ENCODE results near the gene BTBD18.

BTBD18 gene

GRCh38 chr11:57775491-57775890 lies 23.9 kb upstream of the BTBD18 start:
- DNase-seq: no peak

- no peak for DNase-seq
Observed at GRCh38 chr11:57773026-57773598, 21.5 kb upstream of the BTBD18 start.

DNA sequence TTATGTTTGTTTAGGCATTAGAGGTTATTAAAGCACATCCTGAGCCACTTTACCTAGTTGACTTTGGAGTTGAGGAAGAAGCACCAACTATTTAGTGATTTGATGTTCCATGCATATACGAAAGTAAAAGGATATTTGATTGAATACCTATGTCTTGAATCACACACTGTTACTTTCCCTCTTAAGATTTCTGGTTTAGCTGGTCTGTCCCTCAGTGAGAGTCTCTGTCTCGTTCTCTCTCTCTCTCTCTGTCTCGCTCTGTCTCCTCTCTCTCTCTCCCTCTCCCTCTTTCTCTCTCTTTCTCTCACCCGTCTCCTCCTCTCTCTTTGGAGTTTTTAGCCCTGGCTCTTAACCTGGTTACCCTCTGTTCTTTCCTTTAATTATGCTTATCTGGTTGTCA lies 20.9 kb upstream of the BTBD18 start:
- DNase-seq: no peak

DNA sequence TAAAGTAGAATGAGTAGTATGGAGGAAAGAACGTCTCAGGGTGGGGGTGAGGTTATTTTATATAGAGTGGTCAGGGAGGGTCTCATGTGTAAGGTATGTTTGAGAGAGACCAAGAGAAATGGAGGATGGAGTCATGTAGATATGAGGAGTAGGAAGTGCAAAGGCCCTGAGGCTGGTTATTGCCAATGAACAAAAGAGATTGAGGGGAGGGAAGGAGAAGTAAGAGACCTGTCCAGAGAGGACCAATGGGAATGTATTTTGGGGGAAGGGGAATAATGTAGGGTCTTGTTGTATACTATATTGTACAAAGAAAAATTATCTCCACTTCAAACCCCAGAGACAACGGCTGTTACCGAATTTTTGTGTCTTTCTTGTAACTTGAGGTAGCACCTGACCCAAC lies 19.7 kb upstream of the BTBD18 start:
- DNase-seq: no peak

- no peak for DNase-seq
Observed at GRCh38 chr11:57770793-57771192, 19.2 kb upstream of the BTBD18 start.

DNA sequence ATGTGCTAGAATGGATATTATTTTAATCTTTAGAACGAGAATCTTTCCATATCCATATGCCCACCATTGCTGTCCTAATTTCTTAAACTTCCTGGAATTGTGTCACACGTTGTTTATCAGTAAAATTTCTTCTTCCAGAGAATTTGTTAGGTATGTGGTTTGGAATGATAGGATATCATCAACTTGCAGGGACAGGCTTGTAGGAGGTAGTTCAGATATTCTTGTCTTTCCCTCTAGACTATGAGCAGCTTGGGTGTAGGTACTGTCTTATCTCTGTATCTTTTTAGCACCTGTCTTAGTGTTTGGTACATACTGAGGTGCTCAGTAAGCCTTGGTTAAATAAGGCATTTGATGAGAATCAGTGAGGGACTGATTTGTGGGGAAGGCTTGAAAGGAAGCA lies 13.4 kb upstream of the BTBD18 start:
- DNase-seq: no peak

DNA sequence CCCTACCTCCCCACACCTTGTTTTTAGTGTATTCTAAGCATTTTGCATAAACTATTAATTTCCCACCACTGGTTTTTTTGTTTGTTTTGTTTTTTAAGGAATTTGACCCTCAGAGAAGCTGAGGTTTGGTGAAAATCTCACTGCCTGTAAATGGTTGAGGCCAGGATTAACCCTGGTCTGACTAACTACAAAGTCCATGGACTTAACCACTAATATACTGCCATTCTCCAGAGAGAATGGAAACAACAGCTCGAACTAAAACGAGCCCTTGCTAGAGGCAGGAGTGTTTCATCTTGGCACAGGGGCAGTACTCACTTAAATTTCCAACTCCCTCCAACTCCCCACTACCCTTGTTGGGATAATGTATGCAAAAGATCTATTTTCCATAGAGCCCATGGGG lies 12.9 kb upstream of the BTBD18 start:
- DNase-seq: no peak

DNA sequence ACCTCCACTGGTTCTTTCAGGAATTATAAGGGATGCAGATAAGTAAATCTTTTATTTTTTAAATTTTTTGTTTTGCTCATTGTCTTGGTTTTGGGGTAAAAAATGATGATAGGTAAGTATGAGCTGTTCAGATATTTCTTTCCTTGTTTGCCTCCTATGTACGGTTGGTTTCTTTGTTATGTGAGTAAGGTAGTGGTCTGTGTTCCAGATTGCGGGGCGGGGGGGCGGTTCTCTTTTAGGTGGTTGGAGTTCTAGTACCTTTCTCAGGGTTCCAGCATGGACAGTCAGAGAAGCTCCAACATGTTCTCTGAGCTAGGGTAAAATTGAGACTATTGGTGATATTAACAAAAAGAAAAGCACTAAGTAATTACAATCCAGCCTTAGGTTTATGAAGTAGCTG lies 12.4 kb upstream of the BTBD18 start:
- no peak for DNase-seq

DNA sequence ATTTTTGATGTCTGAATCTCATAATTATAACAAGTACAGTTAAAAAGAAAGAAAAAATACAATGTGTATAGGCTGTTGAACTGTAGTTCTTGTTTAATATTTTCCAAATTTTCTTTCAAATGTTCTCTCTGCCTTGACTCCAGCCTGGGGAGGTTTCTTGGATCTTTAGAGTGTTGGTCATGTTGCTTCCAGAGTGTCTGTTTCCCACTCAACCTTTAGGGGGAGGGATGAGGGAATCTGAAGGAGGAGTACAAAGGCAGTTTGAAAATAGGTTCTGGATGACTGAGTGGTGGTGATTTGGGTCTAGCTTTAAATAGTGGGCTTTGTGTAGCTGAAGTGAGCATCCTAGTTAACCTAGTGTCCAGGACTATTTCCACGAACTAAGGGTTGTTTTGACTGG lies 11.9 kb upstream of the BTBD18 start:
- no peak for DNase-seq

- no peak for DNase-seq
Observed at GRCh38 chr11:57762235-57762861, 10.7 kb upstream of the BTBD18 start.

- no peak for DNase-seq
Observed at GRCh38 chr11:57761301-57762234, 9.9 kb upstream of the BTBD18 start, which contains the start of gene CTNND1. Gene CTNND1 (plus strand): TSS chr11:57761802. CDS start chr11:57791479, 29,677 bp downstream.

DNA sequence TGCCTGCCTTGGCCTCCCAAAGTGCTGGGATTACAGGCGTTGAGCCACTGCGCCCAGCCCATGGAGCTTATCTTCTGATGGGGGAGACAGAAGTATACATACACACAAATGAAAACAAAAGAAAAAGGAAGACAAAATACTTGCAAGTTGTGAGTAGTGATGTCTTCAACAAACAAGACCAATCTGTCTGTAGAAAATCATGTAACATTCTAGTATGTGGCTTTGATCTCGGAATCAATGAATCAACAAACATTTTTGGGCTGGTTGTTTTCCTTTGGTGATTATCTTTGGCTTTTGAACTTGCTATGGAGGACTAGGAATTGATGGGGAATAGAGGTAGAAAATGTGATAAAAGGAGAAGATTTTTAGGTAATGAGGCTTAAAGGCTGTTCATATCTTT lies 6.6 kb upstream of the BTBD18 start:
- no peak for DNase-seq

- no peak for DNase-seq
Observed at GRCh38 chr11:57752954-57753353, 1.3 kb upstream of the BTBD18 start.

GRCh38 chr11:57751176-57751575 lies 443 bp downstream of the BTBD18 start:
- no peak for DNase-seq

DNA sequence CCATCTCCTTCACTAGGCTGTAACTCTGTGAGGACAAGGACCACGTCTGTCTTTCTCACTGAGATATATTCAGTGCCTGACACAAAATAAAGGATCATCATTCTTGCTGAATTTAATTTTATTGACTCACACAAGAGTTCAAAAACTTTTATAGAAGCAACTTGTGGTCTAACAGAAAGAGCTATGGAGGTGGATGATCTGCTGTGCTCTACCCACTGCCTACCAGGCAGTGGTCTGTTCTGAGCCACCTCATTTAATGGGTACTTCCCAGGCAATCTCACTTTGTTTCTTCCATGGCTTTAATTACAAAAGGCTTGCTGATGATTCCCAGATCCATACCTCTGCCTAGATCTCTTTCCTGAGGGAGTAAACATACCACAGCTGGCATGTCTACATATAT lies 4.7 kb downstream of the BTBD18 start:
- no peak for DNase-seq

GRCh38 chr11:57745206-57745605 lies 6.4 kb downstream of the BTBD18 start:
- DNase-seq: no peak

GRCh38 chr11:57744357-57744756 lies 7.3 kb downstream of the BTBD18 start:
- no peak for DNase-seq

DNA sequence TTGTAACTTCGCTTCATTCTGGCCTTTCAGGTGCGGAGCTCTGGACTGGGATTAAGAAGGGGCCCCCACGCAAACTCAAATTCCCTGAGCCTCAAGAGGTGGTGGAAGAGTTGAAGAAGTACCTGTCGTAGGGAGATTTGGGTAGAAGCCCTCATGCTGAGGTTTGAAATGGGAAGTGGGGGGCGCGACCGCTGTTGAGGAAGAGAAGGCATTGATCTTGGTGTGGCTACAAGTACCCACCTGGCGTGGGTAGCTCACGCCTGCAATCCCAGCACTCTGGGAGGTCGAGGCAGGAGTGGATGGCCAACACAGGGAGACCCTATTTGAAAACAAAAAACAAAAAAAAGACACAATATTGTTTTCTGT lies 9.5 kb downstream of the BTBD18 start:
- DNase-seq: no peak

DNA sequence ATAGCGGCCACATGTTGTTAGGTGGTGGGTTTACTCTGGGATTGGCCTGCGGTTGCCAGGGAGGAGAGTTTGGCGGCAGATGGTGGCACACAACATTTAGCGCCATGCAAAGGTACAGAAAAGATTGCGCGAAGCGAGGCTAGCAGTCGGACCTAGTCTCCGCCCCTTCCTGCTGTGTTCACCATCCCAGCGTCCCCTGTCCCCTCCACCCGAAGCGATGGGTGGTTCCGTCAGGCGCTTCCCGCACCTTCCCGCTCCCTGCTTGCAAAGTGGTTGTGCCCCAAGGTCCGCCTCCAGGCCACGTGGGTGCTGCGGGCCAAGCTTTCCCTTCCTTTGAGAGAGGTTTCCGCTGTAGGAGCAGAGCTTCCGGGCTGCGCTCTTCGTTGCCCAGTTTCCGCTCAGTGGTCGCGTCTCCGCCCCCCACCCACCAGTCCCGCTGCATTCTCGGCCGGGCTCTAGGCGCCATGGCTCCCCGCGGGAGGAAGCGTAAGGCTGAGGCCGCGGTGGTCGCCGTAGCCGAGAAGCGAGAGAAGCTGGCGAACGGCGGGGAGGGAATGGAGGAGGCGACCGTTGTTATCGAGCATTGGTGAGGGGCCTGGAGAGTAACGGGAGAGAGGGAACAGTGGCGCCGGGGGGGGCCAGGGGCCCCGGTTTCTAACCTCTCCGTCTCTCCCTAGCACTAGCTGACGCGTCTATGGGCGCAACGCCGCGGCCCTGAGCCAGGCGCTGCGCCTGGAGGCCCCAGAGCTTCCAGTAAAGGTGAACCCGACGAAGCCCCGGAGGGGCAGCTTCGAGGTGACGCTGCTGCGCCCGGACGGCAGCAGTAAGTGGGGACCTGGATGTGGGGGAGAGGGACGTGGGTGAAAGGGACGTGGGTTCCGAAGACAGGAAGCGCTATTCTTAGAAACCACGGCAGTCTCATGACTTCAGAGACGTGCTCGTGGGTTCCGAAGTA lies 10.2 kb downstream of the BTBD18 start, which contains the start of gene SELENOH:
Gene SELENOH, plus strand, starts transcription at position 360 of the 955 bp plus-strand sequence. Its CDS starts 105 bp downstream, at position 465.
- peak; percentile 90 for DNase-seq

DNA sequence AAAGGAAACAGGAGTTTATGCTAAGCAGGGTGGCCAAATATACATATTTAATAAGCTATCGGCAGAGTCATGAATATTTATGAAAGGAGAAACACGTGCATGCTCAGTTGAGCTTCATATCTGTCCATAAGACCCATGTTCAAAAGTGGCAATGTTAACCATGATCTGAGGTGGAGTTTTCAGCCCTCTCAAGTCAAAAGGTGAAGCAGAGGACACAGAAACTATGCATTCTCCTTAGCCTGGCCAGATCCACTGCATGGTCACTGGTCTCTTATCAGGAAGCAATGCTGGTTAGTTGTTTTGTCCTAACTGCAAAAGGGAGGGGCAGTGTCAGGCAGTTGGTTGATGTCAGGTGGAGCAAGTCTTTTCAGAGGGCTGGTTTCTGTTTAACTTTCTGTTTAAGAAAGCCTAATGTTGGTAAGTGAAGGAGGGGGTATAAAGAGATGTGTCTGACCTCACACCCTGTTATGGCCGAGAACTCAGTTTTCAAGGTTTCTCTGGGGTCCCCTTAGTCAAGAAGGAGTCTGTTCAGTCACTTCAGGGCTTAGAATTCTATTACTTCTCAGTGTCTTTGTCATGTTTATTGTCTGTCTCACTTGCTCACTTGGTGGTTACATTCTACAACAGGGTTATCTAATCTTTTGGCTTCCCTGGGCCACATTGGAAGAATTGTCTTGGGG lies 15.9 kb downstream of the BTBD18 start:
- DNase-seq: no peak

GRCh38 chr11:57732661-57733060 lies 19.0 kb downstream of the BTBD18 start:
- DNase-seq: no peak

DNA sequence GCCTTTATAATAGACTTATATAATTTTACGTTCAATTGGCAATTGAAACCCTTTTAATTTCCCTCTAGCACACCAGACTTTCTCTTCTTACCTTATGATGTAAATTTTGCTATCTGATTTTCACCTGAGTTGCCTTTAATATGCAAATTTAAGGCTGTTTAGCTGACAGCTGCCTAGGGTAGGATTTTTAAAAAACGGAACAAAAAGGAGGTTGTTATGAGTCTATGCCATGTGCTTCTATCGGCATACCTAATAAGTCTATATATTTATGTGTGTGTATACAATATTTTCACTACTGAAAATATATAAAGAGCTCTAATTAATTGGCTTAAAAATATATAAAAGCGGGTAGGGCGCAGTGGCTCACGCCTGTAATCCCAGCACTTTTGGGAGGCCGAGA lies 22.1 kb downstream of the BTBD18 start:
- no peak for DNase-seq
